HuH-7 (cell line): ENCODE data around the gene DPH2.

Experiments used
- DNase-seq: peaks from one replicate; pipeline ENCODE4 v3.0.0; 2011; ENCODE audit warnings: low spot score

Gene DPH2

DNA sequence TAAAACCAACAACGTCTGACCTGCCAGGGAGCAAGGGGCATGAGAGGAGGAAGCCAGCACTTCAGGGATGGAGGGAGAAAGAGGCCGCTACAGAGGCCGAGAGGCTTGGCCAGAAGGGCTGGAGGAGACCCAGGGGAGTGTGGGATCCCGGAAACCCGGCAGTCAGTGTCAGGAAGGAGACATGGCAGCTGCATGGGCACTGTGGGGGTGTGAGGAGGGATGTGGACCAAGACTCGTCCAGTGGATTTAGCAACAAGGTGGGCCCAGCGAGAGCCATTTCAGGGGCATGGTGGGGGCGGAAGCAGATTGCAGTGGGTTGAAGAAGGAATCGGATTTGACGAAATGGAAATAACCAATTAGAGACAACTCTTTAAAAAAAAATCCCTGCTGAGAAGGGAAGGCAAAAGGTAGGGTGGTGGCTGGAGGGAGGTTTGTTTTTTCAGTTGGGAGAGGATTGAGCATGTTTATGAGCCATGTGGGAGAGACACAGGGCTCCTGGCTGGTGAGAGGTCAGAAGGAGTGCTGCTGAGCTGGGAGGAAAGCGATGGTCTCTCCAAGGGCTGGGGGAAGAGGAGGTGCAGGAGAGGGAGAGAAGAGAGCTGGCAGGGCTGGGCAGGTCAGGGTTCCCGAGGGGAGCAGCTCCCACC, 13.6 kb downstream of the DPH2 start:
- no peak for DNase-seq

GRCh38 chr1:43984855-43985254, 15.0 kb downstream of the DPH2 start:
- no peak for DNase-seq

DNA sequence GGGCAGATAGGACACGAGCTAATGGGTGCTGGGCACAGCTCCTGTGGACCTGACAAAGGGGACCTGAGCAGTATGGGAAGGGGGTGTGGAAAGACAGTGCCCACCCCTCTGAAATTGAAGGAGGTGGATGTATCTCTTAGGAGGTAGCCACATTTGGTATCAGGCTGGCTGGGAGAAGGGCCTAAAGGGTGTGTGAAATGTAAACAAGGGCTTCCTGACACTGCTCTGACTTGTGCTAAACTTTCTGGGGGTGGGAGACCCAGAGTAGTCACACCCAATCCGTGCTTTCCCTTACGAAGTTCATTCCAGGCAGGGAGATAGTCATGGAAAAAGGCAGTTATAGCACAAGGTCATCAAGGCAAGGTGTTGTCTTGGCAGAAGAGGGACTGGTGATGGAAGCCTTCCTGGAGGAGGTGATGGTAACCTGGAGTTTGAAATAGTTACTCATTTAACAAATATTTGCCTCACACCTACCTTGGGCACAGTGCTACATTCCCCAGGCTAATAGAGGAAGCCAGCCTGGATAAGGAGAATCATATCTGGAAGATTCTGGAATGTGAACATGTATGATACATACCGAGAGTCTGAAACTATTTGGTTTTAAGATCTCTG, 16.3 kb downstream of the DPH2 start:
- DNase-seq = no peak

DNA sequence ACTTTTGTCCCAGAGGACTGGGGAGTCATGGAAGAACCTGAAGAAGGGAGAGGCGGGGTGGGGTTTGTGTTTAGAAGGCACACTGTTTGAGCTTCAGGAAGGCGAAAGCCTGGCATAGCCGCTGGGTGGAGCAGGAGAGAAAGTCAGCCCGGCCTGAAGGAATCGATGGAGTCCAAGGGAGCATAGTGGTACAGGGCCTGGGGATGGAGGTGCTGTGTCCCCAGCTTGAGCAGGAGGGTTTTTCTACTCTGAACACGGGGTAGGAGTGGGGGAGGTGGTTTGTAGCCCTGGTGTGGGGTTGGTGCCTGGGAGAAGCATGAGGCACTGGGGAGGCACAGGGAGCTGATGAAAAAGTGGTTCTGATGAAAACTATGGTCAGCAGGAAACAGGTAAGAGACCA, 16.9 kb downstream of the DPH2 start:
- peak; percentile 77 for DNase-seq

DNA sequence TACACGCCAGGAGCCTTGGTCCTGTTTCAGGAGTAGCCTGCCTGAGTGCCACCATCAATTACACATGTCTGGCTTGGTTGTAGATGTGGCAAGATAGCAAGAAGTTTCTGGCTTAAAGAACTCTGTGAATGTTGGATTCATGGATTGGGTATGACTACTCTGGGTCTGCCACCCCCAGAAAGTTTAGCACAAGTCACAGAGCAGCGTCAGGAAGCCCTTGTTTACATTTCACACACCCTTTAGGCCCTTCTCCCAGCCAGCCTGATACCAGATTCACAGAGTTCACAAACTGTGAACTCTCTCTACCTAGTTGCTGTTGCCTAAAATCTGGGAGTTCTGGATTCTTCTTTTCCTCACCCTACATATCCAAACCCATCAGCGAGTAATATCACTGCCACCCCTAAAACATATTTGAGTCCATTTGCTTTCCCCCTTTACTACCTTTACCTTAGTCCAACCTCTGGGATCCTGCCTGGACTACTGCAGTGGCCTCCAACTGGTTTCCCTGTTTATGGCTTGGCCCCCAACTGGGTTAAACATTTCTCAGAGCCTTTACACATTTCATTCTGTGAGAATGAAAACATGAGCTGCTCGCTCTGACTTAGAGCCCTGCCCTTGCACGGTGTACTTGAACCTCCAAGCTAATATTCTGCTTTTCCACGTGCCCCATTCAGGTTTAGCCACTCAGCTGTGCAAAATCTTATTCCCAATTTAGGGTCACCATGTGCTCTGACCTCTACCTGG, 17.5 kb downstream of the DPH2 start:
- DNase-seq = no peak

GRCh38 chr1:43990271-43991199, 20.7 kb downstream of the DPH2 start:
- no peak for DNase-seq

GRCh38 chr1:43991200-43991475, 21.3 kb downstream of the DPH2 start:
- no peak for DNase-seq

GRCh38 chr1:43991476-43992231, 21.8 kb downstream of the DPH2 start, which contains the start of gene CCDC24:
CCDC24 (plus strand) TSS chr1:43991599; CDS start chr1:43991879, 280 bp downstream.
- DNase-seq = peak; percentile 88

DNA sequence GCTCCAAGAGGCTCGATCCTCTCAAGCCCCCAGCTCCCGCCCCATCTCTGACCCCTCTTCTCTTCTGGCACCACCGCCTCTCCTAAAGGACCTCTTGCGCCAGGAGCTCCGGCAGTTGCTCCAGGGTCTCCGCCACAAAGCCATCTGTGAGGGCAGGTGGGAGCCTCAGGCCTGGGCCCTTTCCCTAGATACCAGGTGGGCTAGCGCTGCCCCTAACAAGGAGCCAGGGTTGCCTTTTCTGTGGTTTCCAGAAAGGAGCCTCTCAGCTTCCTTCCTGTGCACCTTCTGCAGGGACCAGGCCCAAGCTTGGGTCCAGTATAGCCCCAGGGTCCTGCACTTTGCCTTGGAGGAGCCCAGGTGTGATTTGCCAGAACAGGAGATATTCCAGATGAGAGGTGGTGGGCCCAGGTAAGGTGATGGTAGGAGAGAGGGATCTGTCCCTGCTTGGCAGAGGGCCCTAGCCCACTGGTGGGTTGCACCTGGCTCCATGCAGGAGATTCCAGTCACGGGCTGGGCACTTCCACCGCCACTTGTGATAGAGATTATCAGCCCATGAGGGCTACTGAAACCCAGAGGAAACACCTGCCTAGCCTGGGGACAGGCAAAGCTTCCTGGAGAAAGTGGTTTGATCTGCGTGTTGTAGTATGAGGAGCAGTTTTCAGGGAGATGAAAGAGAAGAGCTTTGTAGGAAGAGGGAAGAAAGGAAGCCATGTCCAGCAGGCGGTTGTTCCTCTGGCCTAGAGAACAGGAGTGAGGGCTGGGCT, 22.6 kb downstream of the DPH2 start:
- no peak for DNase-seq

- no peak for DNase-seq
Observed at GRCh38 chr1:43993206-43993914, 23.6 kb downstream of the DPH2 start.

GRCh38 chr1:43994071-43994470, 24.3 kb downstream of the DPH2 start:
- DNase-seq = no peak

DNA sequence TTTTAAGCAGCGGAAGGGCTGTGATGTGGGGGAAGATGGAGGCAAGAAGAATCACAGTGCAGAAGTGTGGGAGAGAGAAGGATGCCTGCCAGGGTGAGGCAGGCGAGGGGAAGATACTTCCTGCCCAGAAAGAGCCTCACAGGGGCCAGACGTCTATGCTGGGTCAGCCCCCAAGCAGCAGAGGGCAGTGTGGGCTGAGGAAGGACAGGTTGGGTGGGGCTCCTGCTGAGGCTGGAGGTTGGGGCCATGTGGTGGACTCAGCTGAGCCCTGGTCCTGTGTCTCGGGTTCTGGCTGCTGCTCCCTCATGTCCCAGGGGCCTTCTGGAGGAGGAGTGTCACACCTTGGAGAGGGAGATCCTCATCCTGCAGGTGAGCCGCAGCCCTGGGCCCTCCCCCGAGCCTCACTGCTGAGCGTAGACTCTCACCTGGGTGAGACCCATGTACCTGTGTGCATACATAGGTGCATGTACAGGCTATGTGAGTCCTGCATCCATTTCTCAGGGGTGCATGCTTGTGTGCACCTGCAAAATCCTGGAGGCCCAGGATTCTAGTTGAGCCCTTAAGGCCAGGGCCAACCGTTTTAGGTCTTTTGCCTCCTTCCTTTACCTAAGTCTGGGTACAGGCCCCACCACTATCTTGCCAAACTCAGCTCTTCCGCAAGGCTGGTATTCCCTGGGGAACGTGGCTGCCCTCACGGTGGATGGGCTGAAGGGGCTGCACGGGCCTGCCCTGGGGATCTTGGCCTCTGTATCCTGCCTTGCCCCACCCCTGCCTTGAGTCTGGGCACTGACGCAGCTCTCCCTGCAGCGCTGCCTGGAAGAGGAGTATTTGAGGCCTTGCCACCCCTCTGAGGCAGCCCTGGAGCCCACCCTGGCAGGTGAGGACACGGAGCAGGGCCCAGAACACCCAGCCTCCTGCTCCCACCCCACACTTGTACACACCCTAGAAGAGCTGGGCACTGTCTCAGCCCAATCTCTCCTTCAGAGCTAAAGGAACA, 25.3 kb downstream of the DPH2 start:
- DNase-seq = peak; percentile 86

GRCh38 chr1:43995984-43996732, 26.3 kb downstream of the DPH2 start:
- DNase-seq = no peak

DNA sequence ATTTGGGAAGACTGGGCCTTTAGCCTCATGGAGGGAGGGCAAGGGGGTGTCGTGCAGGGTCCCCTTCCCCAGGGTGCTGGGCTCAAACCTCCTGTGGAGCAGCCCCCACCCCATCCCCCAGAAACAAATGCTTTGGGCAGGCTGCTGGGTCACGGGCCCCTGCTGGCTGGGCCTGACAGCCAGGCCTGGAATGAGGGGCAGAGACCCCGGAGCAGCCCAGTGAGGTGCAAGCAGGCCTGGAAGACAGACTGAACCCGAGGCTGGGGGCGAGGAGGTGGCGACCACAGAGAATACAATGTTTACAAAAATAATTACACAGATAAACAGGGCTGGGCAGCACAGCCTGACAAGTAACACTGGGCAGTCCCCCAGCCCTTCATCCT, 26.9 kb downstream of the DPH2 start:
- no peak for DNase-seq

DNA sequence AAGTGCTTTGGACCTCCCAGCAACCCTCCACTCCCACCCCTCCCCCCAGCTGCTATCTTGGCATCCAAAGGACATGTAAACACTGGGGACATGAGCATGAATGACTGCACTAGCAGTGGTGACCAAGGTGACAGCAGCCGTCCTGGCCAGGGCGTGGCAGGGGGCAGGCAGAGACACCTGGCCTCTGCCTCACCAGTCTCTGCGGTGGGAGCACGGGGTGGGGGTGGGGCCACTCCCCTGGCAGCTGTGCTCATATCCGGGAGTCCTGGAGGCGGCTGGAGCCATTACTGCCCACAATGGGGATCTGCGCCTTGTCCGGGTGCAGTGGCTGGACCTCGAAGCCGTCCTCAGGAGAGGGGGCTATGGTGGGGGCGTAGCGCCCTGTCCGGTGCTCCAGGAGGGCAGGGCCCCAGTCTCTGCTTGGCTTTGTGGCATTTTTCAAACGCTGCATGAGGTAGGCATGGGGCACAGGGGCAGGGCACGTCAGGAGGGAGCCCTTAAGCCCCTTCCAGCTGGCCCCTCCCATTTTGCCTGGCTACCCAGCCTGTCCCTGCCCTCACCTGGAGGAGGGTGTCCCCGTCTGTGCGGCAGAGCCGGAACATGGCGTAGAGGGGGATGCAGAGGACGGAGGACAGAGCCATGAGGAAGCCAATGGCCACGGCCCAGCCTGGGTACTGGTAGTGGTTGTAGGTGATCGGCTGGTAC, 27.6 kb downstream of the DPH2 start:
- no peak for DNase-seq

DNA sequence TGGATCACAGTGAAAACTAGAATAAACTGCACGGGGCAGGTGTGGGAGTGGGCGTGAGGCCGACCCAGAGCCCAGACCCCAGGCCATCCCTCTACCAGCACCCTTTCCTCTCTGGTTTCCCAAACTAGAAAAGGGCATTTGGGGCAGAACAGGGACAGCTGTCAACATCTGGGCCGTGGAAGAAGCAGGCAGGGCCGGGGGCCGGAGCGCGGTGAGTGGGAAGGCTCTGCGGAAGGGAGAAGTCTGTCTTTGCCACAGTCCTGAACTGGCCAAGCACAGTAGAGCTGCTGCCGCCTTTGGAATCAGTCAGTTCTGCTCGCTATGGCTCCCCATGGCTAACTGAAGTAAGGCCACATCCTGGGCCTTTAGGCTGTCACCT, 28.2 kb downstream of the DPH2 start:
- no peak for DNase-seq

DNA sequence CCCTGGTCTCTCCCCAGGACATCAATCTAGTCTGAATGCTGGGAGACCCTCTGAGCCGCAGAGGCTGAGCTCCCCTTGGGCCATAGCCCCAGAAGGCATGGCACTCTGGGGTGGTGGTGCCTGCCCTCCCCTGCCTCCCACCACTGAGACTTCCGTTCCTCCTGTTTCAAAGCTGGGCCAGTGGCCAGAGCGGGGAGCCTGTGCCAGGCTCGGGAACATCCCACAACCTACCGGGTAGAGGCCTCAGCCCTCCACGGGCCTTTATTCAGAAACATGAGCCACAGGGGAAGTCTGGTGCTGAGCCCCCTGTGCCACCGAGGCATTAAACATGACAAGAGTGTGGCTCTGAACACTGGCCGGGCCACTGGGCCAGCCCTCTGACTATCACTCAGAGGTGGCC, 29.6 kb downstream of the DPH2 start:
- no peak for DNase-seq
